GM19035 (cell line): ENCODE results near the gene NOPCHAP1.
"Not testable (repeated sequence)": the region's sequence is repeated elsewhere in the genome, so short reads cannot be mapped to it uniquely, and the experiment has no call there.

Experiments used
- ATAC-seq: cut with Tn5 transposase; IDR thresholded peaks from one replicate; pipeline ENCODE4 v1.9.1; 2021; ENCODE audit not compliant: unreplicated experiment

Gene NOPCHAP1

GRCh38 chr12:104986022-104986941 is at the start of gene NOPCHAP1:
Gene NOPCHAP1, plus strand, starts transcription at chr12:104986316. Its CDS starts 37 bp downstream, at chr12:104986353.
- peak; percentile 96 for ATAC-seq

- no peak for ATAC-seq
These were observed 47.7 kb upstream of the NOPCHAP1 start for GRCh38 chr12:104938371-104938770.

- ATAC-seq = no peak
These were observed 47.0 kb upstream of the NOPCHAP1 start for GRCh38 chr12:104939089-104939488.

GRCh38 chr12:104941454-104941853 is 44.7 kb upstream of the NOPCHAP1 start:
- no peak for ATAC-seq

- ATAC-seq = no peak
These were observed 44.0 kb upstream of the NOPCHAP1 start for GRCh38 chr12:104942075-104942474.

- ATAC-seq = not testable (repeated sequence)
These were observed 42.7 kb upstream of the NOPCHAP1 start for GRCh38 chr12:104943401-104943800.

GRCh38 chr12:104944252-104944651 is 41.9 kb upstream of the NOPCHAP1 start:
- no peak for ATAC-seq

- not testable (repeated sequence) for ATAC-seq
These were observed 37.4 kb upstream of the NOPCHAP1 start for GRCh38 chr12:104948716-104949115.

- ATAC-seq = no peak
These were observed 34.2 kb upstream of the NOPCHAP1 start for GRCh38 chr12:104951759-104952509.

GRCh38 chr12:104952816-104953215 is 33.3 kb upstream of the NOPCHAP1 start:
- no peak for ATAC-seq

GRCh38 chr12:104953323-104953722 is 32.8 kb upstream of the NOPCHAP1 start:
- ATAC-seq = no peak

GRCh38 chr12:104955703-104956102 is 30.4 kb upstream of the NOPCHAP1 start:
- ATAC-seq = no peak

GRCh38 chr12:104956870-104957718 is 29.0 kb upstream of the NOPCHAP1 start:
- no peak for ATAC-seq

GRCh38 chr12:104957719-104958000 is 28.5 kb upstream of the NOPCHAP1 start:
- ATAC-seq = no peak

GRCh38 chr12:104958001-104958804 is 27.9 kb upstream of the NOPCHAP1 start, which contains the start of gene SLC41A2:
Gene SLC41A2, minus strand, starts transcription at chr12:104958290. Its CDS starts 29,763 bp downstream, at chr12:104928527.
- ATAC-seq = peak; percentile 75

GRCh38 chr12:104958805-104959334 is 27.2 kb upstream of the NOPCHAP1 start:
- no peak for ATAC-seq

GRCh38 chr12:104959335-104959841 is 26.7 kb upstream of the NOPCHAP1 start:
- no peak for ATAC-seq

GRCh38 chr12:104960464-104960863 is 25.7 kb upstream of the NOPCHAP1 start:
- ATAC-seq = no peak

GRCh38 chr12:104963757-104964156 is 22.4 kb upstream of the NOPCHAP1 start:
- no peak for ATAC-seq
